Measurements from ENCODE around the gene PDCD11. TPM values are rescaled to one million over a fixed set of nuclear protein-coding genes. Genes with fewer than 3 reads are reported as not detected.

The PDCD11 gene
- 32.5 to 45.0 TPM (median 42.6 TPM) in 5 replicates for total RNA-seq (2022; extraction: Qiagen RNA extraction; ENCODE audit: low read depth)

GRCh38 chr10:103396067-103396788 lies at the start of gene PDCD11, which contains the start of gene ATP5MK:
Gene PDCD11, plus strand, starts transcription at chr10:103396626. Its CDS starts 1,801 bp downstream, at chr10:103398427.
Gene ATP5MK, minus strand, starts transcription at chr10:103396475. Its CDS starts 4,018 bp downstream, at chr10:103392457.

DNA sequence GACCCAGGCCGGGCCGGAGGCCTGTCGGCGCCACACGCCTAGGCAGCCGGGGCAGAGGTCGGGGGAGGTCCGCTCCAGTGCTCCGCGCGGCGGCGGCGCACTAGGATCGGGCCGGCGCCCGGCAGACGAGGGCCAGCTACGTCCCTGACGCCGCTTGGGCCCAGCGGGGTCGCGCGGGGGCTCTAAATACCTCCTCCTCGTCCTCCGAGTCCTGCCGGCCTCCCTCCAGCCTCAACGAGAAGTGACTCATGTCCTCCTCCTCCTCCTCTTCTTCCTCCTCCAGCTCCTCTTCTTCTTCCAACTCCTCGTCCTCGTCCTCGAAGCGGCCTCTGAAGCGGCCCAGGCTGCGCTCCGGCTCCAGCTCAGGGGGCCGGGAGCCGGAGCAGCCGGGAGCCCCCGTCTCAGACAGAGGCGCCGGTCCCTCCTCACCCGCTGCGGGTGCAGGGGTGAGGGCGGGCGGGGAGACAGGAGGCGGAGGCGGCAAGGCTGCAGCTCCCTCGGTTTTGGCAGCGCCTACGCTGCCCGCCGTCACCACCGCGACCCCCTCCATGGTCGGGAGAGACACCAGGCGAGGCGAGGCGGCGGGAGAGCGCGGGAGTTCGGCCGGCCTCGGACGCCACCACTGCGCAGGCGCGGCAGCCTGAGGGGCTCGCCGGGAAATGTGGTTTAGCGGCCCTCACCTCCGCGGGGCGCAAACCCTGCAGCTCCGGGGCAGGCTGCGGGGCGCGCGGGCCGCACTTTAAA lies 45.7 kb upstream of the PDCD11 start, which contains the start of gene PCGF6:
Gene PCGF6, minus strand, starts transcription at position 624 of the 744 bp plus-strand sequence. Its CDS starts 74 bp downstream, at position 550.

DNA sequence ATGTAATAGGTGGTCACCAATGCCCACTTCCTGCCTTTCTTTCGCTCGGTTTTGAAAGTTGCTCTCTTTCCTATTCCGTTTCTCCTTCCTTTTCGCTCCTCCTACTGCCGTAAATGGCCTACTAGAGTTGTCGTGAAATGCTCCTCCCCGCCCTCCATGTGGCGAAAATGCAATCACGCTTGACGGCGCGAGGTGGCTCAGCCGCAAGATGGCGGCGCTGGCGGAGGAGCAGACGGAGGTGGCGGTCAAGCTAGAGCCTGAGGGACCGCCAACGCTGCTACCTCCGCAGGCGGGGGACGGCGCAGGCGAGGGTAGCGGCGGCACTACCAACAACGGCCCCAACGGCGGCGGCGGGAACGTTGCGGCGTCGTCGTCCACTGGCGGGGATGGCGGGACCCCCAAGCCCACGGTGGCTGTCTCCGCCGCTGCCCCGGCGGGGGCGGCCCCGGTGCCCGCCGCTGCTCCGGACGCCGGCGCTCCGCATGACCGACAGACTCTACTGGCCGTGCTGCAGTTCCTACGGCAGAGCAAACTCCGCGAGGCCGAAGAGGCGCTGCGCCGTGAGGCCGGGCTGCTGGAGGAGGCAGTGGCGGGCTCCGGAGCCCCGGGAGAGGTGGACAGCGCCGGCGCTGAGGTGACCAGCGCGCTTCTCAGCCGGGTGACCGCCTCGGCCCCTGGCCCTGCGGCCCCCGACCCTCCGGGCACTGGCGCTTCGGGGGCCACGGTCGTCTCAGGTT lies 28.5 kb upstream of the PDCD11 start, which contains the start of gene TAF5:
Gene TAF5, plus strand, starts transcription at position 195 of the 737 bp plus-strand sequence. Its CDS starts 14 bp downstream, at position 209.

DNA sequence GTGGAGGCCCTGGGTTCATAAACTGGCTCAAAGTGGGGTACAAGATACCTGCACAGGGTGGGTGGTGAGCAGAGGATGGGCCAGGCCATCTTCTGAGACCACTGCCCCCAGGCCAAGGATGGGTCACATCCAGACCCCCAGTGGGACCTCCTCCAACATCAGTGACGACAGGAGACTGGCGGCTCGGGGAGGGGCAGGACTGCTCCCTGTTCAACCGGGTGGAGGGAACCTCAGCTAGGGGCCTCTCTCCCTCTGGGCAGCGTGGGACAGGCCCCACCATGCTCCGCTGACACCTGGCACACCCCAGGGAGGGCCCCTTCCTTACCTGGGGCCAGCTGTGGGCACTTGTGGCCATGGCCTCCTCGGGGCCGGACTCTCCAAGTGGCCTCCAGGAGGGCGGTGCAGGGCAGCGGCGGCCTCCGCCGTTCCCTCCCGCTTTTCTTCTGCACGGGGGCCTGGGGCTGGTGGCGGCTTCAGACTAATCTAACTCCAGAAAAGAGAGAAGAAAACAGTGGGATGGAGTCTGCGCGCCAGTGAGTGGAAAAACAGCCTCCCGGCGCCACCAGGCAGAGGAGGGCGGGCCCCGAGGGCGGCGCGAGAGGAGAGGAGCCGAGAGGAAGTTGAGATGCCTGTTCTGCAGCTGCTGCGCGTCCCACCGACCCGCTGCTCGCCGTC lies 55.5 kb downstream of the PDCD11 start, which contains the start of gene CALHM2:
Gene CALHM2, minus strand, starts transcription at position 540 of the 675 bp plus-strand sequence. CDS start 2,429 bp downstream, outside the sequence.

GRCh38 chr10:103458720-103459119 lies 62.3 kb downstream of the PDCD11 start, which contains the start of gene CALHM1:
Gene CALHM1, minus strand, starts transcription at chr10:103458900. Its CDS starts 149 bp downstream, at chr10:103458751.

DNA sequence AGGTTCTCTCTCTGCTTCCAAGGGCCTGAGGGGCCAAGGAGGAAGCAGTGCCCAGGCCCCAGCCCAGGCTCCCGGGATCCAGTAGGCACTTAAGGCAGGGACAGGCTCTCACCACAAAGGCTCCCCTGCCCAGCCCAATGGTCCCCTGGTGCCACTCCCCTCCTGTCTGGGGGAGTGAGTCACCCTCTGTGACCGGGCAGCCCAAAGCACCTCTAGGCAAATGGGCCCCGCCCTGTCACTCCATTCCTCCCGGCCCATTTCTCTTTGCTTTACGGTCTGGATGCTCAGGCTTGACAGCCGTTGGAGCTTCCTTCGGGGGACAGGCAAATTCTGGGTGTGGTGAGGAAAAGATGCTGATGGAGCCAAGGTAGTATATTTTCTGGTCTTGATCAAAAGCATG lies 82.7 kb downstream of the PDCD11 start, which contains the start of gene CALHM3:
Gene CALHM3, minus strand, starts transcription at position 106 of the 400 bp plus-strand sequence. CDS start 208 bp downstream, outside the sequence.

GRCh38 chr10:103493362-103493915 lies 97.0 kb downstream of the PDCD11 start, which contains the start of gene NEURL1:
Gene NEURL1, plus strand, starts transcription at chr10:103493705. Its CDS starts 683 bp downstream, at chr10:103494388.

Other genes with a start within 250 kb of the PDCD11 start
- gene NT5C2, start 203.4 kb upstream of the PDCD11 start, total RNA-seq (2022; extraction: Qiagen RNA extraction; ENCODE audit: low read depth): 68.4 to 92.5 TPM (median 78.7 TPM) in 5 replicates
- gene RPEL1, start 150.7 kb upstream of the PDCD11 start, total RNA-seq (2022; extraction: Qiagen RNA extraction; ENCODE audit: low read depth): 0.08 TPM in 1 of 5 replicates, not detected in the others
- 20.0 to 29.7 TPM (median 24.8 TPM) in 5 replicates for gene INA, start 119.5 kb upstream of the PDCD11 start, total RNA-seq (2022; extraction: Qiagen RNA extraction; ENCODE audit: low read depth)
- 8.0 to 14.7 TPM (median 12.4 TPM) in 5 replicates for gene PCGF6, start 45.5 kb upstream of the PDCD11 start, total RNA-seq (2022; extraction: Qiagen RNA extraction; ENCODE audit: low read depth)
- 3.0 to 4.1 TPM (median 3.0 TPM) in 5 replicates for gene TAF5, start 28.6 kb upstream of the PDCD11 start, total RNA-seq (2022; extraction: Qiagen RNA extraction; ENCODE audit: low read depth)
- 413 to 657 TPM (median 444 TPM) in 5 replicates for gene ATP5MK, start 151 bp upstream of the PDCD11 start, total RNA-seq (2022; extraction: Qiagen RNA extraction; ENCODE audit: low read depth)
- gene CALHM2, start 55.7 kb downstream of the PDCD11 start, total RNA-seq (2022; extraction: Qiagen RNA extraction; ENCODE audit: low read depth): 3.1 to 7.0 TPM (median 4.8 TPM) in 5 replicates
- not detected in 5 replicates for gene CALHM1, start 62.3 kb downstream of the PDCD11 start, total RNA-seq (2022; extraction: Qiagen RNA extraction; ENCODE audit: low read depth)
- 0.27 to 0.55 TPM (median 0.32 TPM) in 5 replicates for gene CALHM3, start 82.6 kb downstream of the PDCD11 start, total RNA-seq (2022; extraction: Qiagen RNA extraction; ENCODE audit: low read depth)
- 0.47 to 0.96 TPM (median 0.74 TPM) in 5 replicates for gene NEURL1, start 97.1 kb downstream of the PDCD11 start, total RNA-seq (2022; extraction: Qiagen RNA extraction; ENCODE audit: low read depth)